ENCODE data around the gene MAP1LC3C. TPM values are rescaled to one million over a fixed set of nuclear protein-coding genes. Genes with fewer than 3 reads are reported as not detected.

Gene MAP1LC3C
- total and polyA plus RNA-seq, 9 of the 15 experiments (the other 6 are each of a cell fraction or from before 2014, with no cell fraction given) = not detected

- TF ChIP-seq, protein P1, sequence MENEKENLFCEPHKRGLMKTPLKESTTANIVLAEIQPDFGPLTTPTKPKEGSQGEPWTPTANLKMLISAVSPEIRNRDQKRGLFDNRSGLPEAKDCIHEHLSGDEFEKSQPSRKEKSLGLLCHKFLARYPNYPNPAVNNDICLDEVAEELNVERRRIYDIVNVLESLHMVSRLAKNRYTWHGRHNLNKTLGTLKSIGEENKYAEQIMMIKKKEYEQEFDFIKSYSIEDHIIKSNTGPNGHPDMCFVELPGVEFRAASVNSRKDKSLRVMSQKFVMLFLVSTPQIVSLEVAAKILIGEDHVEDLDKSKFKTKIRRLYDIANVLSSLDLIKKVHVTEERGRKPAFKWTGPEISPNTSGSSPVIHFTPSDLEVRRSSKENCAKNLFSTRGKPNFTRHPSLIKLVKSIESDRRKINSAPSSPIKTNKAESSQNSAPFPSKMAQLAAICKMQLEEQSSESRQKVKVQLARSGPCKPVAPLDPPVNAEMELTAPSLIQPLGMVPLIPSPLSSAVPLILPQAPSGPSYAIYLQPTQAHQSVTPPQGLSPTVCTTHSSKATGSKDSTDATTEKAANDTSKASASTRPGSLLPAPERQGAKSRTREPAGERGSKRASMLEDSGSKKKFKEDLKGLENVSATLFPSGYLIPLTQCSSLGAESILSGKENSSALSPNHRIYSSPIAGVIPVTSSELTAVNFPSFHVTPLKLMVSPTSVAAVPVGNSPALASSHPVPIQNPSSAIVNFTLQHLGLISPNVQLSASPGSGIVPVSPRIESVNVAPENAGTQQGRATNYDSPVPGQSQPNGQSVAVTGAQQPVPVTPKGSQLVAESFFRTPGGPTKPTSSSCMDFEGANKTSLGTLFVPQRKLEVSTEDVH (IDR thresholded peaks at IDR 0.05; ENCODE audit: low read depth, partially characterized antibody) = no peak
- TF ChIP-seq, protein P2, sequence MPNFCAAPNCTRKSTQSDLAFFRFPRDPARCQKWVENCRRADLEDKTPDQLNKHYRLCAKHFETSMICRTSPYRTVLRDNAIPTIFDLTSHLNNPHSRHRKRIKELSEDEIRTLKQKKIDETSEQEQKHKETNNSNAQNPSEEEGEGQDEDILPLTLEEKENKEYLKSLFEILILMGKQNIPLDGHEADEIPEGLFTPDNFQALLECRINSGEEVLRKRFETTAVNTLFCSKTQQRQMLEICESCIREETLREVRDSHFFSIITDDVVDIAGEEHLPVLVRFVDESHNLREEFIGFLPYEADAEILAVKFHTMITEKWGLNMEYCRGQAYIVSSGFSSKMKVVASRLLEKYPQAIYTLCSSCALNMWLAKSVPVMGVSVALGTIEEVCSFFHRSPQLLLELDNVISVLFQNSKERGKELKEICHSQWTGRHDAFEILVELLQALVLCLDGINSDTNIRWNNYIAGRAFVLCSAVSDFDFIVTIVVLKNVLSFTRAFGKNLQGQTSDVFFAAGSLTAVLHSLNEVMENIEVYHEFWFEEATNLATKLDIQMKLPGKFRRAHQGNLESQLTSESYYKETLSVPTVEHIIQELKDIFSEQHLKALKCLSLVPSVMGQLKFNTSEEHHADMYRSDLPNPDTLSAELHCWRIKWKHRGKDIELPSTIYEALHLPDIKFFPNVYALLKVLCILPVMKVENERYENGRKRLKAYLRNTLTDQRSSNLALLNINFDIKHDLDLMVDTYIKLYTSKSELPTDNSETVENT (CRISPR knock-in tag; IDR thresholded peaks at IDR 0.05) = no peak
- TF ChIP-seq DEAF1 (CRISPR knock-in tag; IDR thresholded peaks at IDR 0.05) (peak; percentile 53; the same call in 1 of the 2 replicates), RBM22 (IDR thresholded peaks at IDR 0.05; ENCODE audit: low read depth, low read length, poor library complexity, severe bottlenecking) (no peak), SAFB2 (IDR thresholded peaks at IDR 0.05; ENCODE audit: borderline replicate concordance, low read depth, low read length, severe bottlenecking) (no peak)
- TF ChIP-seq, protein P3, sequence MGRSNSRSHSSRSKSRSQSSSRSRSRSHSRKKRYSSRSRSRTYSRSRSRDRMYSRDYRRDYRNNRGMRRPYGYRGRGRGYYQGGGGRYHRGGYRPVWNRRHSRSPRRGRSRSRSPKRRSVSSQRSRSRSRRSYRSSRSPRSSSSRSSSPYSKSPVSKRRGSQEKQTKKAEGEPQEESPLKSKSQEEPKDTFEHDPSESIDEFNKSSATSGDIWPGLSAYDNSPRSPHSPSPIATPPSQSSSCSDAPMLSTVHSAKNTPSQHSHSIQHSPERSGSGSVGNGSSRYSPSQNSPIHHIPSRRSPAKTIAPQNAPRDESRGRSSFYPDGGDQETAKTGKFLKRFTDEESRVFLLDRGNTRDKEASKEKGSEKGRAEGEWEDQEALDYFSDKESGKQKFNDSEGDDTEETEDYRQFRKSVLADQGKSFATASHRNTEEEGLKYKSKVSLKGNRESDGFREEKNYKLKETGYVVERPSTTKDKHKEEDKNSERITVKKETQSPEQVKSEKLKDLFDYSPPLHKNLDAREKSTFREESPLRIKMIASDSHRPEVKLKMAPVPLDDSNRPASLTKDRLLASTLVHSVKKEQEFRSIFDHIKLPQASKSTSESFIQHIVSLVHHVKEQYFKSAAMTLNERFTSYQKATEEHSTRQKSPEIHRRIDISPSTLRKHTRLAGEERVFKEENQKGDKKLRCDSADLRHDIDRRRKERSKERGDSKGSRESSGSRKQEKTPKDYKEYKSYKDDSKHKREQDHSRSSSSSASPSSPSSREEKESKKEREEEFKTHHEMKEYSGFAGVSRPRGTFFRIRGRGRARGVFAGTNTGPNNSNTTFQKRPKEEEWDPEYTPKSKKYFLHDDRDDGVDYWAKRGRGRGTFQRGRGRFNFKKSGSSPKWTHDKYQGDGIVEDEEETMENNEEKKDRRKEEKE (IDR thresholded peaks at IDR 0.05; ENCODE audit: borderline replicate concordance in 1 of 2, control insufficient read depth in 1 of 2, low read depth in 2 of 2, low read length in 1 of 2) = no peak
Observed at GRCh38 chr1:242017580-242018233, 18.8 kb upstream of the MAP1LC3C start (continued).
